ENCODE results near the gene FOXP2.

The FOXP2 gene

DNA sequence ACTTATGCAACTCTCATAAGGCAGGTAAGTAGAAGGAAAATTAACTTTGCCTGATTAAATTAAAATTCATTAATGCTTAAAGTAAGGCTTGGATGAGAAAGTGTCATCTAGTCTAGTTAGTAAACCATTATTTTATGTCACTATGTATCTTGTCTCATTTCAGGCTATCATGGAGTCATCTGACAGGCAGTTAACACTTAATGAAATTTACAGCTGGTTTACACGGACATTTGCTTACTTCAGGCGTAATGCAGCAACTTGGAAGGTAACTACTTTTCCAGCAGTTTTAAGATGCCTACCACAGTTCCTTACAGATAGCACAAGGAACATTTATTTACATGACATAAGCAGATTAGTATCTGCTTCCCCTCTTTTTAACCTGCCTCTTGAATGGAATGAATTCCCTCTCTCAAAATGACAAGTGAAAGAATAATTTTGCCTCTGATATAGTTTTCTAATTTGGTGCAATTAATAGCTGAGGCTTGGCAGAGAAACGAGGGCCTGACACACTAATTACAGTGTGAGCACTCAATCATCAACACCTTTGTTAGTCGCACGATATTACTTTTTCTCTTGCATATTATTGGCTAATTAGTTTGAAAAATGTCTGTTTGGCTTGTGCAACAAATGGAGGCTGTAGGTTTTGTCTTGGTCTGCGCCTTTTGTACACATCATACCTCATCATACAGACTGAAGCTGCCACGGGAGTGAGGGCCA lies 245.0 kb downstream of the FOXP2 start:
- peak; percentile 86 for DNase-seq

DNA sequence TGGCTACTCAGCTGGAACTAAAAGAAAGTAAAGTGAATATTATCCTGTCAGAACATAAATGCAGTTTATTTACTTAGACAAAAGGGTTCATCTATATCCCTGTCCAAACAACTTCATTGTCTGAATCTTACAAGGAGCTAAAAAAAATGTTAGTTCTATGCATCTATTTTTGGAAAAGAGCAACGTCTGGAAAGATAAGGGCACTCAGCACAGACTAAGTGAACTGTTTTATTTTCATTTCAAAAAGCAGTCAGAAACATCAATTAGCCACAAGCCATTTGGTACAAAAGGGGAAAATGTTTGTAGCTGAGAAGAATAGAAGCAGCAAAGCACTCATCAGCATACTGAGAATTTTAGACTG lies 245.5 kb downstream of the FOXP2 start:
- DNase-seq = peak; percentile 84

DNA sequence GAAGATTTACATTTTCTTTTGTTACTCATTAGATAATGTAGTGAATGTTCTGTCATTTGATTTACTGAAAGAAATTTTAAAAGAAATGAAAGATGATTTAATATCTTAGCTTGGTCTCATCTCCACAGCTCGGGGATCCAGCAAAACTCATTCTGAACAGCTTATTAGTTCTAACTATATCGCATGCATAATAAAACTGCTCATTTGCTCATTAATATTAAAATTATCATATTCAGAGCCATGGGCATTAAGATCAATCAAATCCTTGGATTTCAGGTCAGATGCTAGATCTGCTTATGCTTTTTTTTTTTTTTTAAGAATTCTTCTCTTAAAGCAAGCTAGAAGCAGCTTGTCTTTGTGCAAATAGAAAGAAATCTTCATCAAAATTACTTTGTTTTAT lies 246.1 kb downstream of the FOXP2 start:
- DNase-seq = no peak

DNA sequence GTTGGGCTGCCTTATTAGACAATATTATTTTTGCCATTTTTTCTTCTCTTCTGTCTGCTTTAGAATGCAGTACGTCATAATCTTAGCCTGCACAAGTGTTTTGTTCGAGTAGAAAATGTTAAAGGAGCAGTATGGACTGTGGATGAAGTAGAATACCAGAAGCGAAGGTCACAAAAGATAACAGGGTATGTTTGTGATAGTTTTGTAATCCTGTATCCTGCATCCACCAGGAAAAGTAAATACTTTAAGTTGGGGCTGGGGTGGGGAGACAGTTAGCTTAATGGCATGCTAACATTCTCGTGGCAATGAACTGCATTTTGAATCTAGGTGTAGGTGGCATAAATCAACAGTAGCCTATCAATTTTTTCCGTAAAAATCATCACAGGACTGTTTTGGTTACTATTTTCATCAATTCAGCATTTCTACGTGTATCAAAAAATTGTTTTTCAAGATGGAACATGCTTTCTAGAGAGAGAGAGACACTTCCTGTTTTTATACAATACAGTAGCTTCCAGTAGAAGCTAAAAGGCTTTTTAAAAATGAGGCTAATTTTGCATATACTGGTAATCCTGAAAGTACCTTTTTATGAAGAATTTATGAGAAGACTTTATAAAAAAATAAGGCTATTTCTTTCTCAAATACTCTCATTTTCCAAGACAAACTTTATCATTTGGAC lies 247.5 kb downstream of the FOXP2 start:
- no peak for DNase-seq

DNA sequence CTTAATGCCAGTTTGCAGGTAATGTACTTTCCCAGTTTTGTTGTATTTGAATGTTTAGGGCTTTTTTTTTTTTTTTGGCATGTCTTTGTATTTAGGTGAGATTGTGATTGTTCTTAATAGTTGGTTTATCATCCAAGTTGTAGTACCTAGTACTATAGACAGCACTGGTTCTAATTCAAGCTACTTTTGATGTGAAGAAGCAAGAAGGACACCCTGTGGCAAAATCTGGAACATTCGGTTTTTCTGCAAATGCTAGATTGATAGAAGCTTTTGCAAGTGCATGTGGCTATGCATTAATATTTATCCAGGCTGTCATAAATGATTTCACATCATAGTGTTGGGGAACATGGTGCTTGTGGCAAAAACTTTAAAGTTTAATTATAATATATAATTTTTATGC lies 248.9 kb downstream of the FOXP2 start:
- DNase-seq = peak; percentile 54

DNA sequence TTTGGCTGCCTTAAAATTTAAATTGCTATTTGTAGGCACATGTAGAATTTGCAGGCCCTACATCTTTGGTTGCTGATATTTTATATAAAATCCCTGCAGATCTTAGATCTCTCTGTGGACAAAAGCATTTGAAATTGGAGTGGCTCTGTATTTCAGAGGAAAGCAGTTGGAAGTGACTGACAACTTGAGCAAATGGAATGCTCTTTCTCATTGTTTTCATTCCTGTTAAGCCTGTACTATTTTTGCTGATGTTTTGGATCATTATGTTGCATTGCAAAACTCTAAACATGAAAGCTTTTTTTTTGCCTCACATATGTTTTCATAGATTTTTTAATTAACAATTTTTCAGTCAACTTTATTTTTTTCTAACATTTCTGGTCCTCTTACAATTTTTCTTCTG lies 256.1 kb downstream of the FOXP2 start:
- no peak for DNase-seq

DNA sequence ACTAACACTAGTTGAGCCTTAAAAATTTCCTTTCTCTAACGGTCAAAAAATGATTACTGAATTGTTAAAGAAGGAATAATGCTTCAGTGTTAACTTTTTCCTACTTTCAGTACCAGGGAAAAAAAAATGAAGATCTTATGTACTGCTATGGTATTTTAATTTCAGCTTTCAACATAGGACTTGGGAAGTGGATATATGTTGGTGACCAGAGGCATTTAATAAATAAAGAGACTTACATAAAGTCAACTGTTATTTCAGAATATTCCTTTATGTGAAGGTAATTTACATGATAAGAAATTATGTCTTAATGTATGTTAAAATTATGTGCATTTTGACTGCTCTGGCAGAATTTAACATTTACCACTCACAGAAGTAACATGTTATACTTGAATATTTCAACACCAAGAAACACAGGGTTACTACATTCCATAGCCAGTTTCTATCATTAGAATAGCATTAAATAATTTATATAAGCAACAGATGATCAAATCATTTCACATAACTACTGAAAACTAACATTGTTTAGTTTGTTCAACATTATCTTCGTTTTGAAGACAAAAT lies 257.0 kb downstream of the FOXP2 start:
- no peak for DNase-seq

DNA sequence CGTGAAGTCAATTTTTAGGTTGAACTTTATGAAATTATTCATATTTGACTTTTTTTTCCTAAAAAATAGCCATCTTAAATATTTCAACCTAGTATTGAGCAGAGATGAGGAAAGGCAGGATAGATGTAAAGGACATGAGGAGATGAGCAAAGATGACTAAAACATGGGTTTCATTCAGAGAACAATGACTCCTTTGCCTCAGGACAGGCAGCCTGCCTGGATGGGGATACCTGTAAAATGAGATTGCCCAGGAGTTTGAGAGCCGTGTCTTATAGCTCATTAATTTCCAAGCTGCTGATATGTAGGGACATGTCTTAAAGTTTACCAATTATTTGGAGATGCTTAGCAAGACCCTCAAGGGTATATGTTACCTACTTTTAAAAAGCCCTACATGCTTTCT lies 263.5 kb downstream of the FOXP2 start:
- no peak for DNase-seq

DNA sequence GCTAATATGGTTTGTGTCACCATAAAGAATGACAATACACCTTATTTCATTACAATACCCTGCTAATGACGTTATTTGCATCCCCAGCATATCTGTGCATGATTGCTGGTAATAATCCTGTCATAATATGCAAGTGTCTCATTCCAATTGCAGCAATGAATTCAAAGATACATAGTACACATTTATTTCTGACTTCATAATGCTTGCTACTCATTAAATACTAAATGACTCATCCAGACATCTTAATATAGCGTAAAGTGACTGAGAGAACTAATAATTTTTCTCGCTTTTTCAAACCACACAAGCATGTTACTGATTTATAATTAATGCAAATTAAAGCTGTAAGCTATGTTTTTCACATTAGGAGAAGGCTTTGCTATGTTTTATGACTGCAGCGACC lies 272.6 kb downstream of the FOXP2 start:
- no peak for DNase-seq

DNA sequence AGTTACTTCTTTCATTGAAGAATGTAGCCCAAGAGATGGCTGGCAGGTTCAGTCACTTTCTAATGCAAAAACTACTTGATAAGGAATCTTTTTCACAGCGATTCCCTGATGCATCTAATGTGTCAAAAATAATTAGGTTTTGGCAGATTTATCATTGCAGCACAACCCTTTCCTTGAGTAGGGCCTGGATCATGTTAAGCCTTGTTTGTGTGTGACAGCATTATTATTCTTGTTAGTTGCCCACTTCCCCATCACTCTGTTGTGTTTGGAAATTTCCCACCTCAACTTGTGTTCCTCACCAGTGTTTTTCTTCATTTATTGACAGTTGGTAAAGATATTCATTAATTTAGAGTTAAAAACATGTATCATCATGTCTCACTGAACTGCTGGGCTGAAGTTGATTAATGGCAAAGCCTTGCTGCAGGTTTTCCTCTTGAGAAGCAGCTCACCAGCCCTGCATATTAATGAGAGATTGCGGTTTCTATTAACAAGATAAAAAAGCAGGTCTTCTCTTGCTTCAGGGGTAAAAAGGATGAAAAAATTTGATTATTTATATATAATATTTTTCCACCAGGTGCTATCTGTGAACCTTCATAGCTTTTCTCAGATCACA lies 273.9 kb downstream of the FOXP2 start:
- DNase-seq = no peak

DNA sequence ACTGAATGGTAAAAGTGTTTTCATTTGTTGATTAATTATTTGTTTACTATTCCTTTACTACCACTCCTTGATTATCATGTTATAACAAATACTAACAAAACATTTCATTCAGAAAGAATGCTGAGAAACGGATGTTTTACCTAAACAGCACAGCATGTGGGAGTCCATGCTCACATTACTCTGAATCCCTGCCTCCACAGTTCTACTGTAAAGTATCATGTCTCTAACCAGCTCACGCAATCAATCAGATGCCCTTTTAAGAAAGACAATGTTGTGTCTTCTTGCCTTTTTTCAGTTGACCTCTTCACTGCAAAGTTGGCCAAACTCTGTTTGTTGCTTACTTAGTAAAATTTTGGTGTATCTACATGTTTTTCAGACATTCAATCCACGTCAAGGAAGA lies 274.8 kb downstream of the FOXP2 start:
- DNase-seq = no peak

DNA sequence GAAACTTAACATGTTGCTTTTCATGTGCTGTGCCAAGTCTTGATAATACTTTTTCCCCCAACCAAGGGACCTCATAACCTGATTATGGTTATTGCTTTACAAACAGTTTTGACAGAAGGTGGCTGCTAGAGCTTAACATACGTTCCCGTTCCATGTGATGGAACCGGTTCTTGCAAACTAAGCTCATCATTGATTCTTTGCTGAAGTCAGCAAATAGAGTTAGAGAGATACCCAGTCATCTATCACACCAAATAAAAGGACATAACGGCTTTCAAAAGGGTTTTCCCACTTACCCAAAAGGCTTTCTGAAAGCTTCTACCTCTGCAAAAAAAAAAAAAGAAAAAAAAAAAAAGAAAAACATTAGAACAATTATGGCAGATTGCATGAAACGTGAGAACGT lies 277.0 kb downstream of the FOXP2 start:
- DNase-seq = no peak

DNA sequence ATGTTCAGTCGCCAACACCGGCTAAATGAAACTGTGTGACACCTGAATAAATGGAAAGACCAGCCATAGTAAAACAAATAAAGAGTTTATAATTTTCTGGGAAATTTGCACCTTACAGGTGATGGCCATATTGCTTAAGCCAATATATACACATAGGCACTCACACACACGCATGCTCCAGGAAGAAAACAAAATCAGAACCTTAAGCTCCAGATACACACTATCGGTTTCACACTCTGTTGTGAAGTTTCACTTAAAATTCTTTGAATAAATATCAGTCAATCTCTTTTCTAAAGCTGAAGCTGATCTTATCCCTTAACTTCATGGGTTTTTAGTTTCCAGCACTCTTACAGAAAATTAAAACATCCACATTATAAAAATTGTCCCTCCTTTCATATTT lies 280.6 kb downstream of the FOXP2 start:
- no peak for DNase-seq

DNA sequence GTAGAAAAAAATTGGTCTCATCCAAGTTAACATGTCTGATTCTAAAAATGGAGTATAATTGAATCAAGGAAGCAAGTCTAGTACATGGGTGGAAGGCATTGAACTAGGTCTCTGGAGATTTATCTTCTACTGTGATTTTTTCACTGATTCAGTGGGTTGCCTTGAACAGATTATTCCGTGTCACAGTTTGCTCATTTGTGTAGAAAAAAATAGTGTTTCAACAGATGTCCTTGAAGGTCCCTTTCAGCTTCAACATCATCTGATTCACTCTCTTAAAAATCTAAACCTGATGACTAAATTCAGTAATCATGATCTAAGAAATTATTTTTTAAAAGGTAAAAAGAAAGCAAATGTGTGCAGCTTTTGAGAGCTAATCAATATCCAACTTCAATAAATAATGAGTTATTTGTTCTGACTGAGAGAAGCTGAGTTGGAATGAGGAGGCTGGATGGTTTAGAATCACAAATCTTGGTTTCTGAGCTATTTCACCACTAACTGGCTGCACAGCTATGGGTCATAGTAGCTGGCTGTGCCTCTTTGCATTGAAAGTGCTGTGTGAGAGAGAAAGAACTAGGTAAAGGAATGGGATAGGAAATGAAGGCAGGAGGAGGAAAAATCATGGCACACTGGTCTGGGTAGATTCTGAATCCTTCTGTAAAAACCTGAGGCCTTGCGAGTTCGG lies 285.8 kb downstream of the FOXP2 start:
- no peak for DNase-seq

DNA sequence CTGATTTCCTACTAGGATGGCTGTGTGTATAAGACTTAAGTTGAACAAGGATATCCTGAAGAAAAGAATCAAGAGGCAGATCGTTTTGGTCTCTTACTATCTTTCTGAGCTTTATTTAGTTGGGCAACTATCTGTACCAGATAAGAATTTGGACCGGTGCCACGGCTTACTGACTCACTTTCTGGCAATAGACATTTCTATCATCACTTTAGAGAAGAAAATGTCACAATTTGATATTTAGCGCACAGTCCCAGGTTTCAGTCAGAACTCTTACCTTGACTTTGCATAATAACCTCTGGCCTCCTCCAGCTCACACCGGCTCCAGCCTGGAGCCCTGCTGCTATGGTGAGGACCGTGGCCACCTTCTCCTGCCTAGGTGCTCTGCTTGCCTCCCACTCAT lies 289.1 kb downstream of the FOXP2 start:
- no peak for DNase-seq

DNA sequence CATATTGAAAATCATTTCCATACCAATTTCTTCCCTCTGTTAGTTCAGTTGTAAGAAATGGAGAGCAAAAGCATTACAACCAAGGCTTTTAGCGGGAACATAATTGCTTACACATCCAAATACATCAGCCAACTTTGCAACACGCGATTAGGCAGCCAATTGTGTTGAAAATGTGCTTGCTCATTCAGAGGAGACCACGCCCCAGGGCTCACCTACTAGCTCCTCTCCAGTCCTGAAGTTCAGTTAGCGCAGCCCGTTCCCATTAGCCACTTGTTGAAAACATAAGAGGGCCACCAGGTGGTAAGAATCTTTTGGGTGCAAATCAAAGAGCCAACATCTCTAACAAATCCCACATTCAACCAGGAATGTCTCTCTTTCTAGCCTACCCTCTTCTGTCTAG lies 294.0 kb downstream of the FOXP2 start:
- no peak for DNase-seq

DNA sequence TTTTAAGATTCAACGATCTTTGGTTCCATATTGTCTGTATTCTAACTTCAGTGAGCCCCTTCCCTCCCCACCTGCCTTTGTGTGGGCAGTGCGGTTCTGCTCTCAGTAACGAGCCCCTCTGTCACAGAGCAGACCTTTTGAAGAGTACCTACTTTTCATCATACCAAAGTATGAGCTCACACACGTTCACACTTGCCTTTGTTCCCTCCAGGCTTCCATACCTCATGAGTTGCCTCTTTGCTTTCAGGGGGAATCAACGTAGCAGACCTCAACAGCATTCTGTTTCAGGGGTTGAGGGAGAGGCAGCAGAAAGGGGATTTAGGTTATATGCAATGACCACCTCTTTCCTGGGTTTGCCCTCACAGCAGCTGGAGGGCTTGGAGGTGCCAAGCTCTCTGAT lies 295.9 kb downstream of the FOXP2 start:
- no peak for DNase-seq

DNA sequence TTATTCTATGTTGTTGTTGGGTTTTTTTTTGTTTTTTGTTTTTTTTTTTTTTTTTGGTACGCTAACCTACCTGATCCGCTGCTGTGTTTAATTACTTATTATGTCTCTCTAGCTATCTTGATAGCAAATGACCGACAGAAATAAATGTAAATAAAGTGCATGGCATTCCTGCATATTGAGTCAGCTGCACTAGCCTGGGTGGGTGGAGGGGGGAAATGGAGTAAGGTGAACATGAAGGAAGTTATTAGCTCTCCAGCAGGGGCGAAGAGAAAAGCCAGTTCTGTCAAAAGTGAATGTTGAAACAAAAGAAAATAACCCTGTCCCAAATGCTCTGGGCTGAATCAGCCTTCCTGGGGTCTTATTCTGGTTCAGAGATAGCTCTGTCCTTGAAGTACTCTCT lies 296.6 kb downstream of the FOXP2 start:
- no peak for DNase-seq

DNA sequence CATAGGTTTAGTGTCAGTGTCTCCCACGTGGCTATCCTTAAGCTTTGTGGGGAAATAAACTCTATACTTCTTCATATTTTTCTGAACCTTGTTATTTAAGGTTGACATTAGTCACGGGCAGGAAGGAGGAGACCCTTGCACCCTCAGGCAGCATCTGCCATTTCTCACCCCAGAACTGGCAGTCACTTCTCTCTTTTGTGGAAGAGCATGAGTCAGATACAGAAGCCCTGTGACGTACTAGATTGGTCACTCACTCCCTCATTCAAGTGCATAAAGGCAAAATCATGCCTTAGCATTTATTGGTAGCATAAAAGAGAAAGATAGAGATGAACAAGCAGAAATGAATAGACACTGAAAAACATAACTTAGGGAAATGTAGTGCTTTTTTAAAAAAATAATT lies 301.3 kb downstream of the FOXP2 start:
- no peak for DNase-seq

DNA sequence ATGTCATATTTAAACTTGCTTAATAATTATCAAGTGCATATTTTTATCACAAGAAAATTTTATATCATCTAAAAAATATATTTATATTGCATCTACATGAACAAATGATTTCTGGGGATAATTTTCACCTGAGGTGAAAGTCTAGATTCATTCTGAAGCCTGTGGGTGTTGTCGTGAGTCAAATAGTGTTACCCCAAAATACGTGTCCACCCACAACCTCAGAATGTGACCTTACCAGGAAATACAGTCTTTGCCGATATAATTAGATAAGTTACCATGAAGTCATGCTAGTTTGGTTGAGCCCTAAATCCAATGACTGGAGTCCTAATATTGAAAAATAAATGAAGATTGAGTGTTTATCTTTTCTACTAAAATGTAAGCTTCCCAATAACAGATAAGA lies 304.2 kb downstream of the FOXP2 start:
- DNase-seq = no peak

DNA sequence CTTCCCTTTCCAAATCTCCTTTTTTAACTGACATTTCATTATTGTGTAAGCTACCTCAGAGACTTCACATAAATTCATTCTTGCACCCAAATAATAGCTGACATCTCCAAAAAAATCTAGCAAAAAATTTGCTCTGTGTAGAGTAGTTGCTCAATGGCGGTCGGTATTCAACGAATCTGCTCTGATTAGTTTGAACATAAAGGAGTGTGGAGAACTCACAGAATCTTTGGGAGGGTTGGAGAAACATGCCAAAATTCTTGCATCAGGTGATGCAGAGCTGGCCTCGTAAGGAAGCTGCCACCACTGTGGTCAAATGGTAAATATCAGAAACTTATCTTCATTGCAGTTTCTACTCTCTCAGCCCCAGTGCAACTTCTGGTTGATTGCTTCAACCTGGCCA lies 306.1 kb downstream of the FOXP2 start:
- DNase-seq = no peak

DNA sequence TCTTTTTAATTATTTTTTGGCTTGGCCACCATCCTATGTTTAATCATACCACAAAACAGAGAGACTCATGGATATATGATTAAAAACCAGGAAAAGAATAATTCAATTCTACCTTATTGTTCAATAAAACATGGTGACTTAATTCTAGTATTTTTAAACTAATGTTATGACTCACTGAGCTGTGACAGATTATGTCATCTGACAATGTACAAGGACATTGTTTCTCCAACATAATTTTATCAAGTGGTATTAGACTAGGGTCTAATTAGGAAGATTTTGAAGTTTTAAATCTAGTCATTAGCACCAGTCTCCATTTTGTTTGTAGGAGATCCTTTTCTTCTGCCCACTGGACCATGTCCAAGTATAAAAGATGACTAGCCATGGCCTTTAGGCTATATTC lies 307.9 kb downstream of the FOXP2 start:
- DNase-seq = no peak

DNA sequence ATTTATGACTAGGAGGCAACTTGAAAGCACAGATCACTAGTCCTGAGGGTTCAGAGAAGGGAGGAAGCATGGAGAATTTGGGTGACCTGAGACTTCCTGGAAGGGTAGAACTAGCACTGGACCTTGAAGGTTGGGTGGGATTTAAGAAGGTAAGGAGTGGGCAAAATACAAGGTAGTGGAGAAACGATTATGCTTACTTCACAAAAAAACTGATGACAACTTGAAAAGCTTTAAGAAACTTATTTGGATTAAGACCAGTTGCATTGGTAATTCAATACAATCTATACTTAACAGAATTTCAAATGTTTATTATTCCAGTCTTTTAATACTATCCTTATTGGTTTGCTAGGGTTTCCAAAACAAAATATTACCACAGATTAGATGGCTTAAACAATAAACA lies 308.7 kb downstream of the FOXP2 start:
- DNase-seq = no peak

DNA sequence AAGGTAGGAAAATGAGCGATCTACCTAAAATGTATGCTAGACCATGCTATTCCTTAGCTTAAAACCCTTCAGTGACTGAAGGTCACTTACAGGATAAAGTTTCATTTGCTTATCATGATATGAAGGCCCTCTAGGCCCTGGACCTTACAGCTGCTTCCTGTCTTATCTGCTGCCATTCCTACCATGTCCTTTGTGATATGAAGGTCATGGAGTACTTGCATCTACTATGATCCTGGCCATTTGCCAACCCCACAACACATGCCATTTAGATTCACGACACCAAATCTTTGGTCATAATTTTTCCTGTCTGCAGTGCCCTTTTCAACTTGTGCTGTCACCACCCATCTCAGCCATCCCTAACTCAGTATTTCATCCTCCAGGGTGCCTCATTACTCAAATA lies 325.5 kb downstream of the FOXP2 start:
- no peak for DNase-seq

All from COR-L47 (cell line).